ENCODE measurements around the gene PCMTD2. TPM values are rescaled to one million over a fixed set of nuclear protein-coding genes. Genes with fewer than 3 reads are reported as not detected.
"Not testable (repeated sequence)": the region's sequence is repeated elsewhere in the genome, so short reads cannot be mapped to it uniquely, and the experiment has no call there.

PCMTD2 gene
- total RNA-seq, 4 donors from 2014 or later = 51.3 to 96.9 (median 75.4) TPM

GRCh38 chr20:64233725-64234124 is 21.8 kb upstream of the PCMTD2 start:
- Histone ChIP-seq H3K9me3 (no peaks in the 10 kb centered on the region), H3K36me3 (no peaks in the 10 kb centered on the region), H3K4me1 (peaks cover 3 to 24% of the 10 kb centered on the region in 2 donors), H3K27ac (peak overlapping the region in 3 of 4 donors; percentile 45 to 74 (median 54)), H3K4me3 (no peak overlapping the region), H3K27me3 (no peaks in the 10 kb centered on the region)
- DNase-seq = peak; percentile 20 to 73
- ATAC-seq = peak; percentile 73 to 84
- intact Hi-C loops (cut with DNase I; ENCODE audit: low total_unique reads) (no loop called here), in situ Hi-C loops (cut with MboI; ENCODE audit: low sequenced_read_pairs in 4 of 4) (no loop called here)
- TF ChIP-seq CTCF (IDR thresholded peaks at IDR 0.05 in 4 of 5, conservative IDR thresholded peaks at IDR 0.05 in 1 of 5) (no peak), POLR2A (IDR thresholded peaks at IDR 0.05) (no peak)

GRCh38 chr20:64234291-64234791 is 21.2 kb upstream of the PCMTD2 start:
- intact Hi-C loops (cut with DNase I; ENCODE audit: low total_unique reads) = no loop called here
- no peak for DNase-seq
- no peaks in the 10 kb centered on the region for H3K9me3 ChIP-seq
- peak overlapping the region in 1 of 4 donors; percentile 74 for H3K27ac ChIP-seq
- no peaks in the 10 kb centered on the region for H3K36me3 ChIP-seq
- no peaks in the 10 kb centered on the region for H3K27me3 ChIP-seq
- H3K4me3 ChIP-seq = no peak overlapping the region
- in situ Hi-C loops (cut with MboI; ENCODE audit: low sequenced_read_pairs in 4 of 4) = no loop called here
- ATAC-seq = no peak
- TF ChIP-seq CTCF (IDR thresholded peaks at IDR 0.05 in 4 of 5, conservative IDR thresholded peaks at IDR 0.05 in 1 of 5) = no peak
- TF ChIP-seq POLR2A (IDR thresholded peaks at IDR 0.05) = no peak
- peaks cover 3 to 25% of the 10 kb centered on the region in 2 donors for H3K4me1 ChIP-seq

- DNase-seq; intact Hi-C loops (cut with DNase I; ENCODE audit: low total_unique reads); in situ Hi-C loops (cut with MboI; ENCODE audit: low sequenced_read_pairs in 4 of 4); ATAC-seq; H3K27ac ChIP-seq; H3K9me3 ChIP-seq; H3K4me3 ChIP-seq; H3K27me3 ChIP-seq; H3K36me3 ChIP-seq: not testable (repeated sequence)
- H3K4me1 ChIP-seq = peaks cover 3 to 25% of the 10 kb centered on the region in 2 donors
These were observed 20.5 kb upstream of the PCMTD2 start for GRCh38 chr20:64234921-64235565.

GRCh38 chr20:64236137-64237088 is 19.1 kb upstream of the PCMTD2 start:
- no peak for ATAC-seq
- Histone ChIP-seq H3K9me3 (no peaks in the 10 kb centered on the region), H3K27me3 (no peaks in the 10 kb centered on the region), H3K4me3 (no peak overlapping the region), H3K4me1 (peaks cover 3 to 25% of the 10 kb centered on the region in 2 donors), H3K27ac (no peak overlapping the region), H3K36me3 (no peaks in the 10 kb centered on the region)
- DNase-seq = no peak
- TF ChIP-seq POLR2A (IDR thresholded peaks at IDR 0.05) (no peak), CTCF (IDR thresholded peaks at IDR 0.05 in 4 of 5, conservative IDR thresholded peaks at IDR 0.05 in 1 of 5) (no peak)
- in situ Hi-C loops (cut with MboI; ENCODE audit: low sequenced_read_pairs in 4 of 4) = no loop called here
- intact Hi-C loops (cut with DNase I; ENCODE audit: low total_unique reads) = no loop called here

- no peaks in the 10 kb centered on the region for H3K27me3 ChIP-seq
- no peak overlapping the region for H3K4me3 ChIP-seq
- H3K4me1 ChIP-seq = peaks cover 3 to 25% of the 10 kb centered on the region in 2 donors
- in situ Hi-C loops (cut with MboI; ENCODE audit: low sequenced_read_pairs in 4 of 4) (no loop called here), intact Hi-C loops (cut with DNase I; ENCODE audit: low total_unique reads) (no loop called here)
- no peak for TF ChIP-seq CTCF (IDR thresholded peaks at IDR 0.05 in 4 of 5, conservative IDR thresholded peaks at IDR 0.05 in 1 of 5)
- no peak for TF ChIP-seq POLR2A (IDR thresholded peaks at IDR 0.05)
- H3K36me3 ChIP-seq = no peaks in the 10 kb centered on the region
- DNase-seq (no peak), ATAC-seq (no peak)
- no peak overlapping the region for H3K27ac ChIP-seq
- H3K9me3 ChIP-seq = no peaks in the 10 kb centered on the region
These were observed 18.2 kb upstream of the PCMTD2 start for GRCh38 chr20:64237316-64237715.
